ENCODE measurements around the gene PTPRM. TPM values are rescaled to one million over a fixed set of nuclear protein-coding genes. Genes with fewer than 3 reads are reported as not detected.
A peak's percentile ranks its signal among the peaks of the same experiment; 100 is the strongest.

Gene PTPRM
- total RNA-seq, 1 experiment from 2014 or later = 100.0 TPM

- peaks cover 30% of the 10 kb centered on the region for H3K4me1 Mint-ChIP-seq (ENCODE audit: low read depth, unreplicated experiment)
- intact Hi-C loops (cut with micrococcal nuclease; ENCODE audit: unreplicated experiment) = loop anchor here (5.0 kb wide), 1 partner anchor 693 kb away; no protein-coding TSS in a partner anchor
- H3K27me3 Mint-ChIP-seq (ENCODE audit: insufficient read depth, unreplicated experiment) = no peaks in the 10 kb centered on the region
- no peak for TF ChIP-seq CTCF (IDR thresholded peaks at IDR 0.05; ENCODE audit: insufficient read depth in 1 of 2, low read depth in 1 of 2, low read length in 1 of 2, severe bottlenecking in 1 of 2, unreplicated experiment in 1 of 2)
- Histone ChIP-seq H3K4me3 (ENCODE audit: low read depth, low read length) (no peak overlapping the region), H3K27me3 (replicated peaks; ENCODE audit: control insufficient read depth, insufficient read depth, low read length) (no peaks in the 10 kb centered on the region), H3K4me1 (peaks cover 76% of the 10 kb centered on the region), H3K36me3 (ENCODE audit: control insufficient read depth, insufficient read depth, low read length) (peaks cover 2% of the 10 kb centered on the region; the same call in 1 of the 2 replicates), H3K9me3 (no peaks in the 10 kb centered on the region)
- no TSS peak for BruUV-seq (replicated peaks)
- peaks cover 51% of the 10 kb centered on the region for H3K36me3 Mint-ChIP-seq (ENCODE audit: insufficient read depth, unreplicated experiment)
- no peak for DNase-seq
- no peaks in the 10 kb centered on the region for H3K9me3 Mint-ChIP-seq (ENCODE audit: unreplicated experiment)
- peak overlapping the region; percentile 76 for H3K27ac Mint-ChIP-seq (ENCODE audit: unreplicated experiment)
- ChIA-PET POLR2A (no interaction called here), CTCF (interaction anchor here (0.6 kb wide), 1 partner anchor 63 kb away, joined by 3 read pairs; no protein-coding TSS in a partner anchor)
- no peak overlapping the region for H3K4me3 Mint-ChIP-seq (ENCODE audit: unreplicated experiment)
Observed at GRCh38 chr18:8339952-8340351, 772.8 kb downstream of the PTPRM start.

DNA sequence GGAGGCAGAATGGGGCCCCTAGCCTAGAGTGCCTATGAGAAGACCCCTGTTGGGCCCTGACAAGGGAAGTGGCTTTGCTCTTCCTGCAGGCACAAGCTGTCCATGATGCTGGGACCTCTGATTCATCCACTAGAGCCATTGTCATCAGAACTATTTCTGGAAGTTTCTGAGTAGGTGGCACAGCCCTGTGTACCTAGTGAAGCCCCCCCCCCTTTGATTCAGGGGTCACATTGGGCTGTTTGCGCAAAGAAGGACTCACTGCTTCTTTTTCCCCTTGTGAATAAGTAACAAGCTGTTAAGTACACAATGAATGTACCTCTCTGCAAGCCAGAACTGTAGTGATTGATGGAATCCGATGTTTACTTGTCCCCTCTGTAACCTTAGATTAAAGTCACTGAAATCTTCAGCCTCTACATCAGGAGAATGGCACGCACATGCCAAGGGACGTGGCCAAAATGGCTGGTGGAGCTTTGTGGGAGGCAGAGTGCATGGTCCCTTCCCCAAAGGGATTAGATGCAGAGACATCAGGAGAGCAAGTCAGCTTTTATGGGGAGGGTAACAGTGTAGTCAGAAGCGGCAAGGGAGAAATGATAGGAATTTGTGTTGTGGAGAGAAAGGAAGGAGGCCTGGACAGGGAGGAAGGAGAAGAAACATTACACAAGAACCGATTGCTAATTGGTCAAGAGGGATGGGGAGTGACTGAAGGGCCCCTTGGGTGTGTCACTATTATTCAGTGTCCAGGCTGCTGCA, 774.5 kb downstream of the PTPRM start:
- no peaks in the 10 kb centered on the region for H3K27me3 Mint-ChIP-seq (ENCODE audit: insufficient read depth, unreplicated experiment)
- DNase-seq = peak; percentile 88 to 91
- H3K36me3 Mint-ChIP-seq (ENCODE audit: insufficient read depth, unreplicated experiment) = peaks cover 58% of the 10 kb centered on the region
- peaks cover 30% of the 10 kb centered on the region for H3K4me1 Mint-ChIP-seq (ENCODE audit: low read depth, unreplicated experiment)
- POLR2A ChIA-PET = interaction anchor here (0.8 kb wide), 1 partner anchor 133 kb away, joined by 3 read pairs; no protein-coding TSS in a partner anchor
- Histone ChIP-seq H3K27me3 (replicated peaks; ENCODE audit: control insufficient read depth, insufficient read depth, low read length) (no peaks in the 10 kb centered on the region), H3K9me3 (no peaks in the 10 kb centered on the region), H3K4me1 (peaks cover 72% of the 10 kb centered on the region), H3K36me3 (ENCODE audit: control insufficient read depth, insufficient read depth, low read length) (peaks cover 5% of the 10 kb centered on the region; the same call in 1 of the 2 replicates), H3K4me3 (ENCODE audit: low read depth, low read length) (no peak overlapping the region)
- no TSS peak for BruUV-seq (replicated peaks)
- no peak for TF ChIP-seq CTCF (IDR thresholded peaks at IDR 0.05; ENCODE audit: insufficient read depth in 1 of 2, low read depth in 1 of 2, low read length in 1 of 2, severe bottlenecking in 1 of 2, unreplicated experiment in 1 of 2)
- H3K27ac Mint-ChIP-seq (ENCODE audit: unreplicated experiment) = peak overlapping the region; percentile 76
- peak overlapping the region; percentile 42 for H3K4me3 Mint-ChIP-seq (ENCODE audit: unreplicated experiment)
- intact Hi-C loops (cut with micrococcal nuclease; ENCODE audit: unreplicated experiment) = loop anchor here (1.0 to 5.0 kb wide), 2 partner anchors 133 to 694 kb away; no protein-coding TSS in a partner anchor
- CTCF ChIA-PET = interaction anchor here (0.6 to 1.2 kb wide), 3 partner anchors 48 to 493 kb away, joined by 3 to 5 read pairs (median 4); no protein-coding TSS in a partner anchor
- H3K9me3 Mint-ChIP-seq (ENCODE audit: unreplicated experiment) = no peaks in the 10 kb centered on the region

GRCh38 chr18:8348051-8348720, 781.1 kb downstream of the PTPRM start:
- H3K9me3 ChIP-seq = no peaks in the 10 kb centered on the region
- peaks cover 18% of the 10 kb centered on the region for H3K4me1 ChIP-seq
- no peak overlapping the region for H3K4me3 Mint-ChIP-seq (ENCODE audit: unreplicated experiment)
- no peak overlapping the region for H3K27ac Mint-ChIP-seq (ENCODE audit: unreplicated experiment)
- peaks cover 5% of the 10 kb centered on the region; the same call in 1 of the 2 replicates for H3K36me3 ChIP-seq (ENCODE audit: control insufficient read depth, insufficient read depth, low read length)
- H3K27me3 Mint-ChIP-seq (ENCODE audit: insufficient read depth, unreplicated experiment) = no peaks in the 10 kb centered on the region
- no peak for DNase-seq
- TF ChIP-seq CTCF (IDR thresholded peaks at IDR 0.05; ENCODE audit: insufficient read depth in 1 of 2, low read depth in 1 of 2, low read length in 1 of 2, severe bottlenecking in 1 of 2, unreplicated experiment in 1 of 2) = no peak
- ChIA-PET CTCF (no interaction called here), POLR2A (no interaction called here)
- no TSS peak for BruUV-seq (replicated peaks)
- no peak overlapping the region for H3K4me3 ChIP-seq (ENCODE audit: low read depth, low read length)
- H3K36me3 Mint-ChIP-seq (ENCODE audit: insufficient read depth, unreplicated experiment) = peaks cover 58% of the 10 kb centered on the region
- H3K4me1 Mint-ChIP-seq (ENCODE audit: low read depth, unreplicated experiment) = peaks cover 6% of the 10 kb centered on the region
- no peaks in the 10 kb centered on the region for H3K27me3 ChIP-seq (replicated peaks; ENCODE audit: control insufficient read depth, insufficient read depth, low read length)
- H3K9me3 Mint-ChIP-seq (ENCODE audit: unreplicated experiment) = no peaks in the 10 kb centered on the region
- intact Hi-C loops (cut with micrococcal nuclease; ENCODE audit: unreplicated experiment) = no loop called here

Data from Caco-2 (cell line).